HCT116 (cell line): ENCODE measurements around the gene COL9A2. TPM values are rescaled to one million over a fixed set of nuclear protein-coding genes. Genes with fewer than 3 reads are reported as not detected.
"Not testable (repeated sequence)": the region's sequence is repeated elsewhere in the genome, so short reads cannot be mapped to it uniquely, and the experiment has no call there.

Experiments
- ATAC-seq: fragments of 200-7000 bp; cut with Tn5 transposase; 2 replicates; pipeline ENCODE4 v1.9.1; 2020; ENCODE audit warnings: mild to moderate bottlenecking, moderate library complexity
- BruUV-seq: library from RNA; stranded (reverse); fragments of 400-500 nt; replicated peaks from 2 replicates; lab custom pipeline; 2021; lab: Mats Ljungman, UMichigan
- CTCF ChIA-PET: fragments of 300-600 bp; sonication (Branson Sonifier 250); formaldehyde crosslinking; loops from one replicate; lab custom pipeline; 2021; ENCODE audit warnings: antibody characterized with exemption; lab: Charles Lee
- POLR2A ChIA-PET: fragments of 300-600, 350-600 bp; sonication (Branson Sonifier 250); formaldehyde crosslinking; loops from one replicate; lab custom pipeline; 2021; ENCODE audit warnings: antibody characterized with exemption; lab: Charles Lee
- RAD21 ChIA-PET, 2 experiments: fragments of 300-600 bp; sonication (Branson Sonifier 250); formaldehyde crosslinking; loops; one replicate each; lab custom pipeline; 2023; ENCODE audit warnings: low total read pairs in 2 of 2; ENCODE audit not compliant: uncharacterized antibody in 2 of 2, unreplicated experiment in 2 of 2, low non-redundant PET in 1 of 2; lab: Charles Lee
- DNase-seq: peaks from one replicate; pipeline ENCODE4 v3.0.0-alpha.2; 2010; ENCODE audit warnings: low read depth, low spot score
- H2AFZ ChIP-seq: fragments of 200-600 bp; shearing (Covaris generic), sonication (generic); 2 replicates; pipeline ENCODE4 v1.6.1; 2017; ENCODE audit warnings: low read depth, mixed run types, mixed read lengths, antibody characterized with exemption, low read length; ENCODE audit not compliant: poor library complexity, severe bottlenecking
- H3K27ac ChIP-seq: 2 replicates; pipeline ENCODE4 v1.5.1; 2012; ENCODE audit warnings: low read depth, low read length
- H3K27me3 ChIP-seq: fragments of 200-600 bp; sonication (generic); 2 replicates; pipeline ENCODE4 v1.6.1; 2016; ENCODE audit warnings: mixed run types, low read length, mixed read lengths; ENCODE audit not compliant: insufficient read depth
- H3K36me3 ChIP-seq, 2 experiments: fragments of 200-500 bp in 1 of 2; fragments of 200-600 bp in 1 of 2; sonication (Bioruptor generic) in 1 of 2; sonication (generic) in 1 of 2; 2 replicates each; pipeline versions ENCODE4 v1.5.1 to v1.6.1; 2014 to 2016; ENCODE audit warnings: low read length in 2 of 2, inconsistent platforms in 1 of 2, mixed read lengths in 1 of 2, mixed run types in 1 of 2; ENCODE audit not compliant: insufficient read depth in 2 of 2, control insufficient read depth in 1 of 2
- H3K4me1 ChIP-seq, 2 experiments: fragments of 200-600 bp in 1 of 2; sonication (generic) in 1 of 2; 2 replicates each; pipeline versions ENCODE4 v1.5.1 to v1.6.1; 2012 to 2017; ENCODE audit warnings: low read length in 2 of 2, inconsistent platforms in 1 of 2, mild to moderate bottlenecking in 1 of 2, mixed read lengths in 1 of 2, mixed run types in 1 of 2, moderate library complexity in 1 of 2; ENCODE audit not compliant: insufficient read depth in 2 of 2, control insufficient read depth in 1 of 2
- H3K4me2 ChIP-seq: fragments of 200-600 bp; sonication (generic); 2 replicates; pipeline ENCODE4 v1.6.1; 2017; ENCODE audit warnings: mixed run types, low read length, mixed read lengths
- H3K4me3 ChIP-seq, 2 experiments: fragments of 200-600 bp in 1 of 2; sonication (generic) in 1 of 2; replicated peaks in 1 of 2; 2 replicates each; pipeline ENCODE4 v1.5.1; 2011 to 2016; ENCODE audit warnings: low read length in 2 of 2, control low read depth in 1 of 2, low read depth in 1 of 2, mild to moderate bottlenecking in 1 of 2, mixed read lengths in 1 of 2, mixed run types in 1 of 2
- H3K79me2 ChIP-seq: fragments of 200-600 bp; sonication (generic); 2 replicates; pipeline ENCODE4 v1.6.1; 2017; ENCODE audit warnings: mild to moderate bottlenecking, mixed run types, low read length, moderate library complexity, mixed read lengths; ENCODE audit not compliant: insufficient read depth
- H3K9ac ChIP-seq: fragments of 200-600 bp; sonication (generic); 2 replicates; pipeline ENCODE4 v1.6.1; 2016; ENCODE audit warnings: low read length, mixed read lengths
- H3K9me2 ChIP-seq: fragments of 200-600 bp; sonication (generic), shearing (Covaris generic); 2 replicates; pipeline ENCODE4 v1.6.1; 2017; ENCODE audit warnings: mixed run types, mild to moderate bottlenecking, moderate library complexity; ENCODE audit not compliant: insufficient read depth
- H3K9me3 ChIP-seq, 2 experiments: fragments of 200-500 bp in 1 of 2; fragments of 200-600 bp in 1 of 2; sonication (Bioruptor generic) in 1 of 2; sonication (generic) in 1 of 2; 2 replicates each; pipeline ENCODE4 v1.6.1; 2014 to 2017; ENCODE audit warnings: low read length in 2 of 2, mixed read lengths in 2 of 2, inconsistent platforms in 1 of 2, low read depth in 1 of 2, mild to moderate bottlenecking in 1 of 2, mixed run types in 1 of 2, moderate library complexity in 1 of 2; ENCODE audit not compliant: control insufficient read depth in 1 of 2, insufficient read depth in 1 of 2
- H4K20me1 ChIP-seq: fragments of 200-600 bp; sonication (generic), shearing (Covaris generic); 2 replicates; pipeline ENCODE4 v1.6.1; 2017; ENCODE audit warnings: mixed run types, mild to moderate bottlenecking, moderate library complexity; ENCODE audit not compliant: insufficient read depth
- CEBPB ChIP-seq: IDR thresholded peaks from 2 replicates; pipeline ENCODE4 v1.6.1; 2012; ENCODE audit warnings: low read depth
- EGR1 ChIP-seq: IDR thresholded peaks from 2 replicates; pipeline ENCODE4 v1.6.1; 2012; ENCODE audit warnings: low read depth
- EZH2 ChIP-seq: fragments of 200-600 bp; sonication (generic); IDR thresholded peaks from 2 replicates; pipeline ENCODE4 v1.6.1; 2017; ENCODE audit warnings: antibody characterized with exemption, mixed run types
- RAD21 ChIP-seq: IDR thresholded peaks from 2 replicates; pipeline ENCODE4 v1.6.1; 2012; ENCODE audit warnings: low read depth, mild to moderate bottlenecking
- SIN3A ChIP-seq: IDR thresholded peaks from 2 replicates; pipeline ENCODE4 v1.6.1; 2012; ENCODE audit warnings: low read depth
- YY1 ChIP-seq: IDR thresholded peaks from 2 replicates; pipeline ENCODE4 v1.6.1; 2011; ENCODE audit warnings: low read length, low read depth, moderate library complexity, mild to moderate bottlenecking; ENCODE audit not compliant: insufficient replicate concordance; ENCODE audit errors: extremely low read depth
- ZFX ChIP-seq: fragments of 450-650 bp; IDR thresholded peaks from 2 replicates; pipeline ENCODE4 v1.6.1; 2017
- intact Hi-C: fragments of 100-400 bp; cut with micrococcal nuclease; formaldehyde crosslinking; loops from 2 replicates; pipeline ENCODE4 v1.10.0; 2022
- total RNA-seq: library from RNA; stranded (reverse); gene quantifications from one replicate; pipeline ENCODE4 v1.2.1, GENCODE V29; 2021; ENCODE audit not compliant: unreplicated experiment
- TF ChIP-seq, protein P1 (sequence below): IDR thresholded peaks from 2 replicates; pipeline ENCODE4 v1.6.1; 2012

COL9A2 gene
- total RNA-seq, 1 experiment from 2014 or later, result 2.4 TPM

- ATAC-seq, result no peak
- no peak overlapping the region for H2AFZ ChIP-seq
- TF ChIP-seq EZH2 (no peak), YY1 (no peak), ZFX (no peak), SIN3A (no peak), RAD21 (no peak), CEBPB (no peak), EGR1 (no peak)
- TF ChIP-seq, protein P1, sequence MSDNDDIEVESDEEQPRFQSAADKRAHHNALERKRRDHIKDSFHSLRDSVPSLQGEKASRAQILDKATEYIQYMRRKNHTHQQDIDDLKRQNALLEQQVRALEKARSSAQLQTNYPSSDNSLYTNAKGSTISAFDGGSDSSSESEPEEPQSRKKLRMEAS, result no peak
- no peak overlapping the region for H3K4me3 ChIP-seq
- BruUV-seq, result no TSS peak
- intact Hi-C loops, result loop anchor here (10.0 kb wide), 1 partner anchor 518 kb away; no protein-coding TSS in a partner anchor
- no peaks in the 10 kb centered on the region for H3K9me3 ChIP-seq
- no peaks in the 10 kb centered on the region for H3K9me2 ChIP-seq
- H3K36me3 ChIP-seq, result no peaks in the 10 kb centered on the region
- no peaks in the 10 kb centered on the region for H3K4me1 ChIP-seq
- ChIA-PET POLR2A (no interaction called here), CTCF (no interaction called here), RAD21 (no interaction called here)
- H3K27ac ChIP-seq, result no peak overlapping the region
- no peak overlapping the region for H3K4me2 ChIP-seq
- no peaks in the 10 kb centered on the region for H3K79me2 ChIP-seq
- no peaks in the 10 kb centered on the region for H3K27me3 ChIP-seq
- H3K9ac ChIP-seq, result no peak overlapping the region
- no peaks in the 10 kb centered on the region for H4K20me1 ChIP-seq
- DNase-seq, result no peak
Observed at GRCh38 chr1:40332695-40333094, 15.6 kb upstream of the COL9A2 start.

- H3K27ac ChIP-seq, H3K9ac ChIP-seq, H3K9me2 ChIP-seq, CTCF ChIA-PET, BruUV-seq, POLR2A ChIA-PET, H3K36me3 ChIP-seq, H3K27me3 ChIP-seq, DNase-seq, H3K4me3 ChIP-seq, ATAC-seq, H3K4me2 ChIP-seq, H4K20me1 ChIP-seq, H3K4me1 ChIP-seq, H3K9me3 ChIP-seq, H2AFZ ChIP-seq, H3K79me2 ChIP-seq: not testable (repeated sequence)
- RAD21 ChIA-PET, result interaction anchor here in 1 of 2 experiments (0.6 kb wide), 1 partner anchor 73 kb away, joined by 3 read pairs; no protein-coding TSS in a partner anchor
- intact Hi-C loops, result loop anchor here (10.0 kb wide), 1 partner anchor 517 kb away; no protein-coding TSS in a partner anchor
Observed at GRCh38 chr1:40331403-40331802, 14.3 kb upstream of the COL9A2 start.
